Coronary artery (tissue), 2 donors: Measurements from ENCODE around the gene TRIOBP.
"Not testable (repeated sequence)": the region's sequence is repeated elsewhere in the genome, so short reads cannot be mapped to it uniquely, and the experiment has no call there.

Source experiments
- DNase-seq: peaks from one replicate; pipeline ENCODE4 v3.0.0-alpha.2; 2017; ENCODE audit warnings: low spot score
- H3K27ac ChIP-seq, 2 donors: fragments of 200-600 bp; sonication (generic); one replicate each; pipeline ENCODE4 v1.5.1; 2016 to 2019
- H3K4me3 ChIP-seq: fragments of 200-600 bp; sonication (generic); 2 replicates; pipeline ENCODE4 v1.5.1; 2016; ENCODE audit warnings: mild to moderate bottlenecking, moderate library complexity
- CTCF ChIP-seq: fragments of 200-600 bp; sonication (generic); IDR thresholded peaks from one replicate; pipeline ENCODE4 v1.5.1; 2019; ENCODE audit warnings: antibody characterized with exemption

Gene TRIOBP

GRCh38 chr22:37681556-37682049 is 15.2 kb upstream of the TRIOBP start:
- TF ChIP-seq CTCF = peak; percentile 93
- H3K27ac ChIP-seq = peak overlapping the region in 1 of 2 donors; percentile 13
- no peak overlapping the region for H3K4me3 ChIP-seq
- no peak for DNase-seq

GRCh38 chr22:37684803-37685615 is 11.8 kb upstream of the TRIOBP start:
- TF ChIP-seq CTCF = no peak
- no peak for DNase-seq
- H3K27ac ChIP-seq = no peak overlapping the region
- no peak overlapping the region for H3K4me3 ChIP-seq

GRCh38 chr22:37686002-37686982 is 10.6 kb upstream of the TRIOBP start, which contains the start of gene NOL12:
Gene NOL12 (plus strand): TSS chr22:37686343. CDS start chr22:37686393, 50 bp downstream.
- Histone ChIP-seq H3K4me3 (peak within 1 kb of the TSS; percentile 81), H3K27ac (peak within 1 kb of the TSS; percentile 39 to 91)
- no peak for DNase-seq
- TF ChIP-seq CTCF = no peak

GRCh38 chr22:37690407-37690806 is 6.4 kb upstream of the TRIOBP start:
- Histone ChIP-seq H3K27ac (no peak overlapping the region), H3K4me3 (no peak overlapping the region)
- TF ChIP-seq CTCF = no peak
- no peak for DNase-seq

- DNase-seq = no peak
- no peak overlapping the region for H3K27ac ChIP-seq
- no peak overlapping the region for H3K4me3 ChIP-seq
- TF ChIP-seq CTCF = no peak
Measured at GRCh38 chr22:37690901-37691504, 5.8 kb upstream of the TRIOBP start.

- Histone ChIP-seq H3K4me3 (no peak overlapping the region), H3K27ac (no peak overlapping the region)
- TF ChIP-seq CTCF = no peak
- no peak for DNase-seq
Measured at GRCh38 chr22:37692627-37693285, 4.1 kb upstream of the TRIOBP start.

- not testable (repeated sequence) for H3K27ac ChIP-seq
Measured at GRCh38 chr22:37694131-37694530, 2.7 kb upstream of the TRIOBP start.

GRCh38 chr22:37696260-37696656 is 590 bp upstream of the TRIOBP start:
- peak overlapping the region; percentile 47 for H3K4me3 ChIP-seq
- not testable (repeated sequence) for DNase-seq, H3K27ac ChIP-seq

More at GRCh38 chr22:37694131-37694530, 2.7 kb upstream of the TRIOBP start:
- not testable (repeated sequence) for H3K4me3 ChIP-seq, DNase-seq
